C4-2B (cell line): ENCODE results near the gene TBC1D22B.

Experiments
- ZFX ChIP-seq: fragments of 450-650 bp; IDR thresholded peaks from 2 replicates; pipeline ENCODE4 v1.6.1; 2017
- TF ChIP-seq, protein P1 (sequence below): fragments of 450-650 bp; conservative IDR thresholded peaks from 2 replicates; pipeline ENCODE4 v1.5.1; 2017; ENCODE audit warnings: mild to moderate bottlenecking

- TF ChIP-seq, protein P1, sequence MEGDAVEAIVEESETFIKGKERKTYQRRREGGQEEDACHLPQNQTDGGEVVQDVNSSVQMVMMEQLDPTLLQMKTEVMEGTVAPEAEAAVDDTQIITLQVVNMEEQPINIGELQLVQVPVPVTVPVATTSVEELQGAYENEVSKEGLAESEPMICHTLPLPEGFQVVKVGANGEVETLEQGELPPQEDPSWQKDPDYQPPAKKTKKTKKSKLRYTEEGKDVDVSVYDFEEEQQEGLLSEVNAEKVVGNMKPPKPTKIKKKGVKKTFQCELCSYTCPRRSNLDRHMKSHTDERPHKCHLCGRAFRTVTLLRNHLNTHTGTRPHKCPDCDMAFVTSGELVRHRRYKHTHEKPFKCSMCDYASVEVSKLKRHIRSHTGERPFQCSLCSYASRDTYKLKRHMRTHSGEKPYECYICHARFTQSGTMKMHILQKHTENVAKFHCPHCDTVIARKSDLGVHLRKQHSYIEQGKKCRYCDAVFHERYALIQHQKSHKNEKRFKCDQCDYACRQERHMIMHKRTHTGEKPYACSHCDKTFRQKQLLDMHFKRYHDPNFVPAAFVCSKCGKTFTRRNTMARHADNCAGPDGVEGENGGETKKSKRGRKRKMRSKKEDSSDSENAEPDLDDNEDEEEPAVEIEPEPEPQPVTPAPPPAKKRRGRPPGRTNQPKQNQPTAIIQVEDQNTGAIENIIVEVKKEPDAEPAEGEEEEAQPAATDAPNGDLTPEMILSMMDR = no peak
- TF ChIP-seq ZFX = no peak
Observed at GRCh38 chr6:37303091-37303660, 45.6 kb downstream of the TBC1D22B start.
